Measurements from ENCODE around the gene KCNMA1. TPM values are rescaled to one million over a fixed set of nuclear protein-coding genes. Genes with fewer than 3 reads are reported as not detected.

The KCNMA1 gene
- total RNA-seq, 2 donors from 2014 or later: 29.1 to 37.9 TPM

- intact Hi-C loops (cut with DNase I): loop anchor here (5.0 kb wide), 2 partner anchors 108 to 853 kb away; no protein-coding TSS in a partner anchor
- Histone ChIP-seq H3K4me3 (no peak overlapping the region), H3K27ac (peak overlapping the region in 1 of 2 donors; percentile 8), H3K27me3 (replicated peaks; ENCODE audit: insufficient read depth) (no peaks in the 10 kb centered on the region), H3K36me3 (no peaks in the 10 kb centered on the region), H3K4me1 (replicated peaks) (no peaks in the 10 kb centered on the region), H3K9me3 (no peaks in the 10 kb centered on the region)
- DNase-seq (ENCODE audit: low spot score): no peak
- TF ChIP-seq, protein P1, sequence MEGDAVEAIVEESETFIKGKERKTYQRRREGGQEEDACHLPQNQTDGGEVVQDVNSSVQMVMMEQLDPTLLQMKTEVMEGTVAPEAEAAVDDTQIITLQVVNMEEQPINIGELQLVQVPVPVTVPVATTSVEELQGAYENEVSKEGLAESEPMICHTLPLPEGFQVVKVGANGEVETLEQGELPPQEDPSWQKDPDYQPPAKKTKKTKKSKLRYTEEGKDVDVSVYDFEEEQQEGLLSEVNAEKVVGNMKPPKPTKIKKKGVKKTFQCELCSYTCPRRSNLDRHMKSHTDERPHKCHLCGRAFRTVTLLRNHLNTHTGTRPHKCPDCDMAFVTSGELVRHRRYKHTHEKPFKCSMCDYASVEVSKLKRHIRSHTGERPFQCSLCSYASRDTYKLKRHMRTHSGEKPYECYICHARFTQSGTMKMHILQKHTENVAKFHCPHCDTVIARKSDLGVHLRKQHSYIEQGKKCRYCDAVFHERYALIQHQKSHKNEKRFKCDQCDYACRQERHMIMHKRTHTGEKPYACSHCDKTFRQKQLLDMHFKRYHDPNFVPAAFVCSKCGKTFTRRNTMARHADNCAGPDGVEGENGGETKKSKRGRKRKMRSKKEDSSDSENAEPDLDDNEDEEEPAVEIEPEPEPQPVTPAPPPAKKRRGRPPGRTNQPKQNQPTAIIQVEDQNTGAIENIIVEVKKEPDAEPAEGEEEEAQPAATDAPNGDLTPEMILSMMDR (IDR thresholded peaks at IDR 0.05): no peak
- TF ChIP-seq POLR2AphosphoS5 (IDR thresholded peaks at IDR 0.05): no peak
- no peak for TF ChIP-seq POLR2A (IDR thresholded peaks at IDR 0.05)
- WGBS: 57% methylated on average over 4 of the region's 4 CpGs
Observed at GRCh38 chr10:77110757-77111156, 526.9 kb downstream of the KCNMA1 start.

DNA sequence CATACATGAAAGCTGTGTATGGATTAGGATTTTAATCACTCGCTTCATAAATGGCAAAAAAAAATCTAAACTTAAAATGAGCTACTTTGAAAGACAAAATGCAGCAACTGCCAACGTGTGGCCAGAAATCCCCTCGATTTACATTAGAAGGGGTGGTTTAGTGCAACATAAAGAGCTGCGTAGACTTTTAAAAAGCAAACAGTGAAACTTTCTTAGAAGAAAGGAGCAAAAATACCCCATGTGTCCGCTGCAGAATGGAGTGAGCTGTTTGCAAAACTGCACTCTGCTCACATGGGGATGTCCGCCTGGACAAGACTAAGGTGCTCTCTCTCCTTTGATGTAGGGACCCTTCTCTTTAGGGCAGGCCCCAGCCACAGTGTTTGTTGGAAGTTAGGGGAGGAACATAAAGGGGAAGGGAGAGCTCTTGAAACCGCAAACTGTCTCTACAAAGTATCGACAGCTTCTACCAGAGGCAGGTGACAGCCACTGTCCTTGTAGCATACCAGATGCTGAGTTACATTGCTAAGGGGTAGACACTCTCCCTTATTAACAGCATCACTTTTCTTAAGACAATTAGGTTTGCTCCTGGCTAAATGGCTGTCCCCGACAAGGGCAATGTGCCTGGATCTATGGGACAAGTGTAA, 528.1 kb downstream of the KCNMA1 start:
- H3K9me3 ChIP-seq: no peaks in the 10 kb centered on the region
- H3K27me3 ChIP-seq (replicated peaks; ENCODE audit: insufficient read depth): no peaks in the 10 kb centered on the region
- 82% methylated on average over 9 of the region's 9 CpGs for WGBS
- no peak overlapping the region for H3K27ac ChIP-seq
- H3K4me1 ChIP-seq (replicated peaks): no peaks in the 10 kb centered on the region
- H3K36me3 ChIP-seq: no peaks in the 10 kb centered on the region
- TF ChIP-seq POLR2A (IDR thresholded peaks at IDR 0.05) (no peak), POLR2AphosphoS5 (IDR thresholded peaks at IDR 0.05) (no peak)
- TF ChIP-seq, protein P1 (IDR thresholded peaks at IDR 0.05): no peak
- DNase-seq (ENCODE audit: low spot score): no peak
- H3K4me3 ChIP-seq: no peak overlapping the region
- intact Hi-C loops (cut with DNase I): loop anchor here (10.0 kb wide), 1 partner anchor 1705 kb away; the partner anchor contains the start of gene ZNF503

GRCh38 chr10:77106676-77107075, 530.9 kb downstream of the KCNMA1 start:
- TF ChIP-seq, protein P1 (IDR thresholded peaks at IDR 0.05): no peak
- TF ChIP-seq POLR2A (IDR thresholded peaks at IDR 0.05) (no peak), POLR2AphosphoS5 (IDR thresholded peaks at IDR 0.05) (no peak)
- Histone ChIP-seq H3K9me3 (no peaks in the 10 kb centered on the region), H3K27me3 (replicated peaks; ENCODE audit: insufficient read depth) (no peaks in the 10 kb centered on the region), H3K36me3 (no peaks in the 10 kb centered on the region), H3K27ac (peak overlapping the region in 1 of 2 donors; percentile 17), H3K4me3 (no peak overlapping the region), H3K4me1 (replicated peaks) (no peaks in the 10 kb centered on the region)
- no peak for DNase-seq (ENCODE audit: low spot score)
- intact Hi-C loops (cut with DNase I): loop anchor here (10.0 kb wide), 1 partner anchor 1702 kb away; the partner anchor contains the start of gene ZNF503
- WGBS: 93% methylated on average over 3 of the region's 3 CpGs

GRCh38 chr10:77105761-77106221, 531.8 kb downstream of the KCNMA1 start:
- Histone ChIP-seq H3K4me1 (replicated peaks) (no peaks in the 10 kb centered on the region), H3K36me3 (no peaks in the 10 kb centered on the region), H3K27me3 (replicated peaks; ENCODE audit: insufficient read depth) (no peaks in the 10 kb centered on the region), H3K4me3 (no peak overlapping the region), H3K27ac (no peak overlapping the region), H3K9me3 (no peaks in the 10 kb centered on the region)
- intact Hi-C loops (cut with DNase I): loop anchor here (10.0 kb wide), 1 partner anchor 1701 kb away; the partner anchor contains the start of gene ZNF503
- no peak for TF ChIP-seq POLR2A (IDR thresholded peaks at IDR 0.05)
- TF ChIP-seq, protein P1 (IDR thresholded peaks at IDR 0.05): no peak
- no peak for TF ChIP-seq POLR2AphosphoS5 (IDR thresholded peaks at IDR 0.05)
- 52% methylated on average over 5 of the region's 5 CpGs for WGBS
- DNase-seq (ENCODE audit: low spot score): no peak
